ENCODE results near the gene BRK1.
"Not testable (repeated sequence)": the region's sequence is repeated elsewhere in the genome, so short reads cannot be mapped to it uniquely, and the experiment has no call there.

BRK1 gene

DNA sequence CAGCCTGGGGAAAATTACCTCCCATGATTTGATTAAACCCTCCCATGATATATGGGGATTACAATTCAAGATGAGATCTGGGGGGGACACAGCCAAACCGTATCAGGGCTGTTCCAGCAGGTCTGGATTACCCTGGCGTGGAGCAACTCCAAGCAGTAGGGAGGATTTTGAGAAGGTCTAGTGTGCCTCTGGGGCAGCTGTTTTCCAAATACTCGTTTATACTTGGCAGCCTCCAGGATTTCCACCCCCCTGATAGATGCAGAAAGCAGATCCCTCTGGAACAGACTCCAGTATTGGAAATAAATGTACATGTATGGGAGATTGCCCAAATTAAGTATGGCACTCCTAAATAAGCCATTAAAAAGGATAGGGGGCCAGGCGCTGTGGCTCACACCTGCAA, 41.6 kb downstream of the BRK1 start:
- Histone ChIP-seq H3K27me3 (ENCODE audit: control insufficient read depth in 5 of 5, insufficient read depth in 4 of 5, low read length in 5 of 5) (no peaks in the 10 kb centered on the region), H3K36me3 (ENCODE audit: control insufficient read depth in 5 of 5, insufficient read depth in 5 of 5, low read length in 5 of 5) (peaks cover 2 to 23% (median 3%) of the 10 kb centered on the region in 5 donors), H3K27ac (ENCODE audit: low read depth, low read length) (no peak overlapping the region), H3K9ac (ENCODE audit: low read length in 5 of 5) (no peak overlapping the region), H3K9me3 (ENCODE audit: control insufficient read depth in 5 of 5, low read length in 5 of 5) (no peaks in the 10 kb centered on the region), H3K4me3 (ENCODE audit: low read depth in 1 of 5, low read length in 5 of 5) (no peak overlapping the region), H3K4me1 (ENCODE audit: control insufficient read depth in 5 of 5, insufficient read depth in 5 of 5, low read length in 5 of 5) (peaks cover 0 to 12% (median 10%) of the 10 kb centered on the region in 5 donors)

DNA sequence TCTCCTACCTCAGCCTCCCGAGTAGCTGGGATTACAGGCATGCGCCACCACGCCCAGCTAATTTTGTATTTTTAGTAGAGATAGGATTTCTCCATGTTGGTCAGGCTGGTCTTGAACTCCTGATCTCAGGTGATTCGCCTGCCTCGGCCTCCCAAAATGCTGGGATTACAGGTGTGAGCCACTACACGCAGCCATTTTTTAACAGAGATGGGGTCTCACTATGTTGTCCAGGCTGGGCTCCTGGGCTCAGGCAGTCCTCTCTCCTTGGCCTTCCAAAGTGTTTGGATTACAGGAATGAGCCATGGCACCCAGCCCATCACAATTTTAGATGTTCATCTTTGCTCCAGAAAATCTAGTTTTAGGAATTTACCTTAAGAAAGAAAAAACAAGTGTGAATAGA, 43.1 kb downstream of the BRK1 start:
- H3K9me3 ChIP-seq (ENCODE audit: control insufficient read depth in 5 of 5, low read length in 5 of 5); H3K27ac ChIP-seq (ENCODE audit: low read depth, low read length); H3K27me3 ChIP-seq (ENCODE audit: control insufficient read depth in 5 of 5, insufficient read depth in 4 of 5, low read length in 5 of 5); H3K4me3 ChIP-seq (ENCODE audit: low read depth in 1 of 5, low read length in 5 of 5); H3K9ac ChIP-seq (ENCODE audit: low read length in 5 of 5): not testable (repeated sequence)
- Histone ChIP-seq H3K36me3 (ENCODE audit: control insufficient read depth in 5 of 5, insufficient read depth in 5 of 5, low read length in 5 of 5) (peaks cover 2 to 11% (median 3%) of the 10 kb centered on the region in 5 donors), H3K4me1 (ENCODE audit: control insufficient read depth in 5 of 5, insufficient read depth in 5 of 5, low read length in 5 of 5) (peaks cover 0 to 12% (median 10%) of the 10 kb centered on the region in 5 donors)

DNA sequence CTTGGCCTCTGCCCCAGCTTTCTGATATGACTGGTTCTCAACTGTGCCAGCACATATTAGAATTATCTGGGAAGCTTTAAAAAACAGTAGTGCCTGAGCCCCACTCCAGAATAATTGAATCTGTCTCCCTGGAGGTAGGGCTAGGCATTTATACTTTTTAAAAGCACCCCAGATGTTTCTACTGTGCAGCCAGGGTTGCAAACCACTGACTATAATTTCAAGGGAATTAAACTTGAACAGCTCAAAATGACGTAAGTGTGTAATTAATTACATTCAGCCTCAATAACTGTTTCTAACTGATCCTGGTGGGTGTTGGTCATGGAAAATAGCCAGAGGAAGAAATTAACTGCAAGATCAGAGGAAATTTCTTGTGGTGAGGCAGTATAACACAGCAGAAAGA, 44.9 kb downstream of the BRK1 start:
- Histone ChIP-seq H3K27ac (ENCODE audit: low read depth, low read length) (no peak overlapping the region), H3K36me3 (ENCODE audit: control insufficient read depth in 5 of 5, insufficient read depth in 5 of 5, low read length in 5 of 5) (no peaks in the 10 kb centered on the region), H3K9me3 (ENCODE audit: control insufficient read depth in 5 of 5, low read length in 5 of 5) (no peaks in the 10 kb centered on the region), H3K27me3 (ENCODE audit: control insufficient read depth in 5 of 5, insufficient read depth in 4 of 5, low read length in 5 of 5) (no peaks in the 10 kb centered on the region), H3K4me3 (ENCODE audit: low read depth in 1 of 5, low read length in 5 of 5) (no peak overlapping the region), H3K4me1 (ENCODE audit: control insufficient read depth in 5 of 5, insufficient read depth in 5 of 5, low read length in 5 of 5) (peaks cover 0 to 22% (median 18%) of the 10 kb centered on the region in 5 donors), H3K9ac (ENCODE audit: low read length in 5 of 5) (no peak overlapping the region)

- peaks cover 0 to 26% (median 21%) of the 10 kb centered on the region in 5 donors for H3K4me1 ChIP-seq (ENCODE audit: control insufficient read depth in 5 of 5, insufficient read depth in 5 of 5, low read length in 5 of 5)
- H3K27me3 ChIP-seq (ENCODE audit: control insufficient read depth in 5 of 5, insufficient read depth in 4 of 5, low read length in 5 of 5): no peaks in the 10 kb centered on the region
- no peak overlapping the region for H3K9ac ChIP-seq (ENCODE audit: low read length in 5 of 5)
- no peak overlapping the region for H3K4me3 ChIP-seq (ENCODE audit: low read depth in 1 of 5, low read length in 5 of 5)
- H3K9me3 ChIP-seq (ENCODE audit: control insufficient read depth in 5 of 5, low read length in 5 of 5): no peaks in the 10 kb centered on the region
- no peaks in the 10 kb centered on the region for H3K36me3 ChIP-seq (ENCODE audit: control insufficient read depth in 5 of 5, insufficient read depth in 5 of 5, low read length in 5 of 5)
- H3K27ac ChIP-seq (ENCODE audit: low read depth, low read length): no peak overlapping the region
Measured at GRCh38 chr3:10160925-10161324, 45.5 kb downstream of the BRK1 start.

DNA sequence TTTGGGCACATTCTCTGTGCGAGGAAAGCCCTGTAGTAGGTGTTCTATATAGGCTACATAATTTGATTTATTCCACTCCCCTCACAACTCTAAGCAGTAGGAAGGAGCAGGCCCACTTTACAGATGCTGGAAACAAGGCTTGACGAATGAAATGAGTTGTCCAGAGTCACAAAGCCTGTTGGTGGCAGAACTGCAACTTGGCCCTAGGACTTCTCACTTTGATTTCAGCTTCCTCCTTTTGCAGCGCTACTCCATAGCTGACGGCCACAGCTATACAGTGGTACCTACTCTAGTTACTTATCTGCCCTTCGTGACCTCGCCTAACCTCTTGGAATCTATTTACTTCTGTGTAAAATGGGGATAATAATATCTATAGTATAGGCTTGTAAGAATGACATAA, 46.7 kb downstream of the BRK1 start:
- no peak overlapping the region for H3K27ac ChIP-seq (ENCODE audit: low read depth, low read length)
- no peaks in the 10 kb centered on the region for H3K27me3 ChIP-seq (ENCODE audit: control insufficient read depth in 5 of 5, insufficient read depth in 4 of 5, low read length in 5 of 5)
- H3K36me3 ChIP-seq (ENCODE audit: control insufficient read depth in 5 of 5, insufficient read depth in 5 of 5, low read length in 5 of 5): no peaks in the 10 kb centered on the region
- H3K4me3 ChIP-seq (ENCODE audit: low read depth in 1 of 5, low read length in 5 of 5): no peak overlapping the region
- H3K4me1 ChIP-seq (ENCODE audit: control insufficient read depth in 5 of 5, insufficient read depth in 5 of 5, low read length in 5 of 5): peaks cover 0 to 31% (median 27%) of the 10 kb centered on the region in 5 donors
- H3K9me3 ChIP-seq (ENCODE audit: control insufficient read depth in 5 of 5, low read length in 5 of 5): no peaks in the 10 kb centered on the region
- H3K9ac ChIP-seq (ENCODE audit: low read length in 5 of 5): no peak overlapping the region

GRCh38 chr3:10164201-10164545, 48.7 kb downstream of the BRK1 start:
- not testable (repeated sequence) for H3K9ac ChIP-seq (ENCODE audit: low read length in 5 of 5); H3K36me3 ChIP-seq (ENCODE audit: control insufficient read depth in 5 of 5, insufficient read depth in 5 of 5, low read length in 5 of 5); H3K27me3 ChIP-seq (ENCODE audit: control insufficient read depth in 5 of 5, insufficient read depth in 4 of 5, low read length in 5 of 5); H3K27ac ChIP-seq (ENCODE audit: low read depth, low read length); H3K9me3 ChIP-seq (ENCODE audit: control insufficient read depth in 5 of 5, low read length in 5 of 5)
- H3K4me3 ChIP-seq (ENCODE audit: low read depth in 1 of 5, low read length in 5 of 5): peak overlapping the region in 4 of 5 donors; percentile 69 to 95 (median 87)
- H3K4me1 ChIP-seq (ENCODE audit: control insufficient read depth in 5 of 5, insufficient read depth in 5 of 5, low read length in 5 of 5): peaks cover 0 to 31% (median 27%) of the 10 kb centered on the region in 5 donors

DNA sequence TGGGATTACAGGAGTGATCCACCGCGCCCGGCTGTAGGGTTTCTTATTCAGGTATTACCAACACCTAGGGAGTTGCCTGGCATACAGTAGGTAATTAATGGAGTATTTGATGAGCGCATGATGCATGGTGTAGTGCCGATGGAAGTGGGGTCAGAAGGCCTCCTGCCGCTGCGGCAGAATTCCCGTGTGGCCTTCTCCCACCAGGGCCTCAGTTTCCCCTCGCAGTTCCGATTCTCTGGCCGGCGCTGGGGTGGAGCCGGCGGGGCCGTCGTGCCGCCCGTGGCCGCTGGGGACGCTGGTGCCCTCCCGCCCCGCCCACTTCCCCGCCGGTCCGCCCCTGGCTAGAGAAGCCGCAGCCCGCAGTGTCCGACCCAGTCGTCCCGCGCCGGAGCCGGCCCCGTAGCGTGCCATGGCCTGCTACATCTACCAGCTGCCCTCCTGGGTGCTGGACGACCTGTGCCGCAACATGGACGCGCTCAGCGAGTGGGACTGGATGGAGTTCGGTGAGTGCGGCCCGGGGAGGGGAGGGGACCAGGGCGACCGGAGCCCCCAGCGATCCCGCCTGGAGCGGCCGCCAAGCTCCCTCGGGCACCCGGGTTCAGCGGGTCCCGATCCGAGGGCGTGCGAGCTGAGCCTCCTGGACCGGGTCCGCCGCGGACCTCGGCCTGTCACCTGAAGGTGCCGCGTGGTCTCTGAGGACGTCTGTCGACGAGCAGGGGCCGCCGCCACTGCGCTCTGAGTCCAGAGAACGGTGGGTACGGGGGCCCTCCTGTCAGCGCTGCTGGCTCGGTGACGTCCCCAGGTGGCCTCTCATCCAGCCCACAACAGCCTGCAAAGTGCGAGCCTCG, 49.3 kb downstream of the BRK1 start, which contains the start of gene IRAK2:
TSS of gene IRAK2 (plus strand) at position 374 of the 848 bp plus-strand sequence. CDS start at position 410, 36 bp downstream.
- Histone ChIP-seq H3K27ac (ENCODE audit: low read depth, low read length) (peak within 1 kb of the TSS; percentile 57), H3K4me3 (ENCODE audit: low read depth in 1 of 5, low read length in 5 of 5) (peak within 1 kb of the TSS; percentile 69 to 95 (median 90)), H3K9ac (ENCODE audit: low read length in 5 of 5) (peak within 1 kb of the TSS; percentile 28 to 96 (median 88)), H3K36me3 (ENCODE audit: control insufficient read depth in 5 of 5, insufficient read depth in 5 of 5, low read length in 5 of 5) (peaks cover 0 to 3% (median 0%) of the 10 kb centered on the region in 5 donors), H3K27me3 (ENCODE audit: control insufficient read depth in 5 of 5, insufficient read depth in 4 of 5, low read length in 5 of 5) (no peaks in the 10 kb centered on the region), H3K4me1 (ENCODE audit: control insufficient read depth in 5 of 5, insufficient read depth in 5 of 5, low read length in 5 of 5) (peaks cover 0 to 31% (median 27%) of the 10 kb centered on the region in 5 donors), H3K9me3 (ENCODE audit: control insufficient read depth in 5 of 5, low read length in 5 of 5) (peaks cover 0 to 8% (median 3%) of the 10 kb centered on the region in 5 donors)

DNA sequence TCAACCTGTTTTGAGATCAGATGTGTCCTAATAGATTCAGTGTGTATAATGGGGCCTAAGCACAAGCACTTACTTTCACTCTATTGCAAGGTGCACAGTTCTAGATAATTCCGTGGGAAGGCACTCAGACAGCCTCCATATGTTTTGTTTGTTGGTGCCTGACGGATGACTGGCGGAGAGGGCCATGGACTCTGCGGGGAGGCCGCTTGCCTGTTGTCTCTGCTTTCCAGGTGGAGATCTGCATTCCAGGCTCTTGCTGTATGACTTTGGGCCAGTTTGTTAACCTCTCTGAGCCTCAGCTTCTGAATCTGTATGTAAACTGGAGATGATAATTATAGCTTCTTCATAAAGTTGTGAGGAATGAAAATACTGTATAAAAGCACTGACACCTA, 50.7 kb downstream of the BRK1 start:
- Histone ChIP-seq H3K4me3 (ENCODE audit: low read depth in 1 of 5, low read length in 5 of 5) (peak overlapping the region in 2 of 5 donors; percentile 40 to 48), H3K27me3 (ENCODE audit: control insufficient read depth in 5 of 5, insufficient read depth in 4 of 5, low read length in 5 of 5) (no peaks in the 10 kb centered on the region), H3K36me3 (ENCODE audit: control insufficient read depth in 5 of 5, insufficient read depth in 5 of 5, low read length in 5 of 5) (peaks cover 0 to 3% (median 0%) of the 10 kb centered on the region in 5 donors), H3K9ac (ENCODE audit: low read length in 5 of 5) (peak overlapping the region in 1 of 5 donors; percentile 47), H3K9me3 (ENCODE audit: control insufficient read depth in 5 of 5, low read length in 5 of 5) (peaks cover 0 to 8% (median 3%) of the 10 kb centered on the region in 5 donors), H3K27ac (ENCODE audit: low read depth, low read length) (no peak overlapping the region), H3K4me1 (ENCODE audit: control insufficient read depth in 5 of 5, insufficient read depth in 5 of 5, low read length in 5 of 5) (peaks cover 0 to 21% (median 16%) of the 10 kb centered on the region in 5 donors)

- H3K27ac ChIP-seq (ENCODE audit: low read depth, low read length): no peak overlapping the region
- no peak overlapping the region for H3K9ac ChIP-seq (ENCODE audit: low read length in 5 of 5)
- no peak overlapping the region for H3K4me3 ChIP-seq (ENCODE audit: low read depth in 1 of 5, low read length in 5 of 5)
- peaks cover 4 to 31% (median 24%) of the 10 kb centered on the region in 5 donors for H3K4me1 ChIP-seq (ENCODE audit: control insufficient read depth in 5 of 5, insufficient read depth in 5 of 5, low read length in 5 of 5)
- H3K9me3 ChIP-seq (ENCODE audit: control insufficient read depth in 5 of 5, low read length in 5 of 5): peaks cover 0 to 8% (median 3%) of the 10 kb centered on the region in 5 donors
- H3K27me3 ChIP-seq (ENCODE audit: control insufficient read depth in 5 of 5, insufficient read depth in 4 of 5, low read length in 5 of 5): no peaks in the 10 kb centered on the region
- H3K36me3 ChIP-seq (ENCODE audit: control insufficient read depth in 5 of 5, insufficient read depth in 5 of 5, low read length in 5 of 5): peaks cover 0 to 3% (median 0%) of the 10 kb centered on the region in 5 donors
Measured at GRCh38 chr3:10169000-10169496, 53.6 kb downstream of the BRK1 start.

DNA sequence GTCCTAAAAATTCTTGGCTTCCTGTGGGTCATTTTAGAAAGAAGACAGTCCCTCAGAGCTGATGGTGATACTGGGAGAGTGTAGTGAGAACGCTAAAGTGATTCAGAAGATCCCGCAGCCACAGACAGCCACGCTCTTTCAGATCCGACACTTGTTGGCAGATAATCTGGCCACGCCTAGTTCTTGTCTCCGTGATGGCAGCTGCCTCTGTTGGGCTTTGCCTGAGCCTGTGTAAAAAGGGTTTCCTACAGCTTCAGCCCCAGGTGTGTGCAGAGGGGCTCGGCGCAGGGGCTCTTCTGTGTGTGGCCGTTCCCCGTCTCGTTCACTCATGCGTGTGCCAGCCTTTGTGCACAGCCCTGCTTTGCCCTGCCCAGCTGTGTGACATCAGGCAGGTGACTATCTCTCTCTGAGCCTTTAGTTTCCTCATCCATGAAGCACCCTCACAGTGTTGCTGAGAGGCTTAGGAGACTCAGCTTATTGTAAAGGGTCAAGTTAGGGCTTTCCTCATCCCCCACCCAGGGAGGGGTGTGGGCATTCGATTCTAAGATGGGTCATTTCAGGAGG, 55.5 kb downstream of the BRK1 start:
- Histone ChIP-seq H3K27me3 (ENCODE audit: control insufficient read depth in 5 of 5, insufficient read depth in 4 of 5, low read length in 5 of 5) (no peaks in the 10 kb centered on the region), H3K36me3 (ENCODE audit: control insufficient read depth in 5 of 5, insufficient read depth in 5 of 5, low read length in 5 of 5) (peaks cover 0 to 3% (median 0%) of the 10 kb centered on the region in 5 donors), H3K27ac (ENCODE audit: low read depth, low read length) (no peak overlapping the region), H3K9me3 (ENCODE audit: control insufficient read depth in 5 of 5, low read length in 5 of 5) (peaks cover 0 to 8% (median 3%) of the 10 kb centered on the region in 5 donors), H3K4me3 (ENCODE audit: low read depth in 1 of 5, low read length in 5 of 5) (no peak overlapping the region), H3K9ac (ENCODE audit: low read length in 5 of 5) (no peak overlapping the region), H3K4me1 (ENCODE audit: control insufficient read depth in 5 of 5, insufficient read depth in 5 of 5, low read length in 5 of 5) (peaks cover 7 to 20% (median 16%) of the 10 kb centered on the region in 5 donors)
